Testis (tissue), 3 donors: ENCODE data around the gene KRT77. TPM values are rescaled to one million over a fixed set of nuclear protein-coding genes. Genes with fewer than 3 reads are reported as not detected.

ENCODE experiments used
- DNase-seq: peaks from one replicate; pipeline ENCODE4 v3.0.0-alpha.2; 2019
- H3K27ac ChIP-seq, 2 donors: fragments of 200-600 bp; sonication (generic); one replicate each; pipeline ENCODE4 v1.5.1; 2019
- H3K27me3 ChIP-seq: fragments of 200-600 bp; sonication (generic); one replicate; pipeline ENCODE4 v1.5.1; 2019
- H3K36me3 ChIP-seq: fragments of 200-600 bp; sonication (generic); one replicate; pipeline ENCODE4 v1.5.1; 2017; ENCODE audit warnings: low read depth; ENCODE audit errors: missing control alignments
- H3K4me1 ChIP-seq: fragments of 200-600 bp; sonication (generic); one replicate; pipeline ENCODE4 v1.5.1; 2019
- H3K4me3 ChIP-seq, 2 donors: fragments of 200-600 bp; sonication (generic); one replicate each; pipeline ENCODE4 v1.5.1; 2017 to 2019
- H3K9me3 ChIP-seq: fragments of 200-600 bp; sonication (generic); one replicate; pipeline ENCODE4 v1.5.1; 2017
- POLR2A ChIP-seq: fragments of 450-650 bp; IDR thresholded peaks from one replicate; pipeline ENCODE4 v1.6.1; 2017; ENCODE audit warnings: antibody characterized with exemption, mild to moderate bottlenecking, moderate library complexity
- WGBS, 2 donors: methylation state at CpG; one replicate each; pipeline ENCODE4 v1.1.5; 2018; 5-methylcytosine and 5-hydroxymethylcytosine counted together
- intact Hi-C: fragments of 100-400 bp; cut with DNase I; formaldehyde crosslinking; loops from one replicate; pipeline ENCODE4 v1.15.1; 2023; ENCODE audit warnings: low total_unique reads
- polyA plus RNA-seq: library from polyadenylated mRNA; stranded (reverse); fragments of 350-450 nt; fragmentation: Illumina TruSeq; extraction: RNeasy Lipid Tissue Mini Kit (QIAGEN cat#74804); gene quantifications from one replicate; pipeline ENCODE4 v1.2.3, GENCODE V29; 2014; ENCODE audit warnings: low read depth, low replicate concordance; ENCODE audit not compliant: insufficient read depth
- total RNA-seq, 2 donors: library from RNA; depleted of rRNA; stranded (reverse); fragments of >200 nt; gene quantifications; one replicate each; pipeline ENCODE4 v1.2.3, GENCODE V29; 2016
- TF ChIP-seq, protein P1 (sequence below), 3 experiments: fragments of 450-650 bp in 2 of 3; fragments of 200-600 bp in 1 of 3; sonication (generic) in 1 of 3; IDR thresholded peaks; one replicate each; pipeline ENCODE4 v1.5.1; 2016 to 2019; ENCODE audit warnings: antibody characterized with exemption in 3 of 3, mild to moderate bottlenecking in 2 of 3, moderate library complexity in 1 of 3

KRT77 gene
- total and polyA plus RNA-seq, 3 donors from 2014 or later: 0.33 to 0.74 TPM; not detected in 1

DNA sequence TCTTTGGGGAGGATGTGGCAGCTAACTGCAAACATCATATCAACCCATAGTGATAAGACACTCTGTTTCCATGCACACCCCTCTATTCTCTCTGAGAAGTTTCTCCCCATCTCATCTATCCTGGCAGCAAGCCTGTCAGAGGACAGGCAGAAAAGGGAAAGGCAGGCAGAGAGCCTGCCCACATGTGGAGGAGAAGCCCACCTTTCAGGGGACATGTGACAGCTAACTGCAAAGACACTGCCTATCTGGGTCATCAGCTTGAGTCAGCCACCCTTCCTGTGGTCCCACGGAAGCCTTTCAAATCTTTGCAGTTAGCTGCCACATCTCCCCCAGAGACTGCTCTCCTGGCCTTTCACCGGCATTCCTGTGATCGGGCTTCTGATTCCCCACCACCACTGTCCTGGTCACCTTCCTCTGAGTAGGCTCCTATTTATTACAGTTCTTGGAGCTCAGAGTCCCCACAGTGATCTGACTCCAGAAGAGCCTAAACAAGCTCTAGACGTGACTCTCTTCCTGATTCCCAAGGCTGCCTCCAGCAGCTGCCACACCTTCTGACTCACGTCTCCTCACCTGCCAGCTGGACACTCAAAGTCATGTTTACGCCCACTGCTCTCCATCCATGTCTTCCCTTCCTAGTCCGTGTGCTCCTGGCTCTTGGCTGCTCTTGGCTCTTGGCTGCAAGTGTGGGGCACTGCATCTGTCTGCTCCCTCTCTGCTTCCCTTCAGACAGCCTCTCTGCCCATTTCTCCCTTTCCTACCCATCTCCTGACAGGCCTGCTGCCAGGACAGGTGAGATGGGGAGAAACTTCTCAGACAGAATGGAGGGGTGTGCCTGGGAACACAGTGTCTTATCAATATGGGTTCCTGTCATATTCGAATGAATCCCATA is 15.6 kb downstream of the KRT77 start:
- no peaks in the 10 kb centered on the region for H3K27me3 ChIP-seq
- H3K4me1 ChIP-seq: peaks cover 8% of the 10 kb centered on the region
- H3K9me3 ChIP-seq: no peaks in the 10 kb centered on the region
- TF ChIP-seq, protein P1, sequence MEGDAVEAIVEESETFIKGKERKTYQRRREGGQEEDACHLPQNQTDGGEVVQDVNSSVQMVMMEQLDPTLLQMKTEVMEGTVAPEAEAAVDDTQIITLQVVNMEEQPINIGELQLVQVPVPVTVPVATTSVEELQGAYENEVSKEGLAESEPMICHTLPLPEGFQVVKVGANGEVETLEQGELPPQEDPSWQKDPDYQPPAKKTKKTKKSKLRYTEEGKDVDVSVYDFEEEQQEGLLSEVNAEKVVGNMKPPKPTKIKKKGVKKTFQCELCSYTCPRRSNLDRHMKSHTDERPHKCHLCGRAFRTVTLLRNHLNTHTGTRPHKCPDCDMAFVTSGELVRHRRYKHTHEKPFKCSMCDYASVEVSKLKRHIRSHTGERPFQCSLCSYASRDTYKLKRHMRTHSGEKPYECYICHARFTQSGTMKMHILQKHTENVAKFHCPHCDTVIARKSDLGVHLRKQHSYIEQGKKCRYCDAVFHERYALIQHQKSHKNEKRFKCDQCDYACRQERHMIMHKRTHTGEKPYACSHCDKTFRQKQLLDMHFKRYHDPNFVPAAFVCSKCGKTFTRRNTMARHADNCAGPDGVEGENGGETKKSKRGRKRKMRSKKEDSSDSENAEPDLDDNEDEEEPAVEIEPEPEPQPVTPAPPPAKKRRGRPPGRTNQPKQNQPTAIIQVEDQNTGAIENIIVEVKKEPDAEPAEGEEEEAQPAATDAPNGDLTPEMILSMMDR (IDR thresholded peaks at IDR 0.05): no peak
- TF ChIP-seq POLR2A: no peak
- no peak for DNase-seq
- H3K27ac ChIP-seq: no peak overlapping the region
- H3K36me3 ChIP-seq: no peaks in the 10 kb centered on the region
- H3K4me3 ChIP-seq: no peak overlapping the region
- 86 to 93% methylated on average over 8 of the region's 8 CpGs for WGBS, 2 donors
- intact Hi-C loops: no loop called here

DNA sequence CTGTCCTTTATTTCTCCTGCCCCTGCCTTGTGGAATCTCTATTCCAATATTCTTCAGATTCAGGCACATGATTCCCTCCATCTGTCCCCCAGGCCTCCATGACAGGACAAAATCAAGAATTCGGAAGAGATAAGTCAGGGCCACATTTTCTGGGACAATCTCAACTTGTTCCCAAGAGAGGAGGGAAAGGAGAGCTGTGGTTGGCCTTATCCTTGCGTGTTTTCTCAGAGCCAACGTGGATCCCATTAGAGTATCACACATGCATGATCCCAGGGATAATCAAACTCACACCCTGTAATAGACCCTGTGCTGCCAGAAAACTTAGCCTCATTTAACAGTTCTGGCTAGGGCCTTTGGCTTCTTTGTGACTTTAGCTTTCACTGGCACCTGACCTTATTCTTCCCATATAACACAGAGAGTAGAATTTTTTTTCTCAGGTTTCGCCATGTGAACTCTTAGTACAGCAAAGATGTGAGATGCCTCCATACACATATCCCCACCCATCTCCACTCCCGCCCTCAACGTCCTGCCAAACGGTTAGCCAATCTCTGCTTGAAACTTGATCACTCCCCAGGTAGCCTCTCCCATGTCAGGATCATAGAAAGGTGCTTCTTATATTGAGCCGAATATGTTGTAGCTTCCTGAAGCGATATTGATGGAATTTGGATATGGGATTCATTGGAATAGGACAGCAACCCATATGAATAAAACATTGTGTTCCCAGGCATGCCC is 16.4 kb downstream of the KRT77 start:
- WGBS, 2 donors: 84 to 87% methylated on average over 9 of the region's 9 CpGs

DNA sequence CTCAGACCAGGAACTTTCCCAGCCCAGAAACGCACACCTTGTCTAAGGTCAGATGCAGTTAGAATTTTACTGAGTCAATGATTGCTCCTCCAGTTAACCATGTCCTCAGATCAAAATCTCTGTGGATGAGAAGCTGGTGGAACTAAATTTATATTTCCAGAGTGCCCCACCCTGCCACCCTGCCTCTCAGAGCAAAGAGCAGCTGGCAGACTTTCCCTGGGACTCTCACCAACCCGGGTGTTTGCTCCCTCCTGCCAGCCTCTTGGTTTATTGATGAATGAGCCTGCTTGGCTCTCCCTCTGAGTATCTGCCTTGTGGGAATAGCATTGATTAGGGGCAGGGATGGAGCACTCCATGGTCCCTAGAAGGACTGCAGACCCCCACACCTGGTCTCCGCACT is 17.3 kb downstream of the KRT77 start:
- no peaks in the 10 kb centered on the region for H3K27me3 ChIP-seq
- H3K27ac ChIP-seq: no peak overlapping the region
- no peak overlapping the region for H3K4me3 ChIP-seq
- peaks cover 11% of the 10 kb centered on the region for H3K4me1 ChIP-seq
- no peaks in the 10 kb centered on the region for H3K36me3 ChIP-seq
- no peaks in the 10 kb centered on the region for H3K9me3 ChIP-seq
- WGBS, 2 donors: 90 to 94% methylated on average over 3 of the region's 3 CpGs
- TF ChIP-seq, protein P1 (IDR thresholded peaks at IDR 0.05): no peak
- intact Hi-C loops: no loop called here
- DNase-seq: no peak

More for the DNA sequence above, 16.4 kb downstream of the KRT77 start:
- no peaks in the 10 kb centered on the region for H3K36me3 ChIP-seq
- no peak for DNase-seq
- no peak overlapping the region for H3K27ac ChIP-seq
- H3K4me1 ChIP-seq: peaks cover 10% of the 10 kb centered on the region
- H3K27me3 ChIP-seq: no peaks in the 10 kb centered on the region
- no peak overlapping the region for H3K4me3 ChIP-seq
- intact Hi-C loops: no loop called here
- no peaks in the 10 kb centered on the region for H3K9me3 ChIP-seq
- TF ChIP-seq POLR2A: no peak
- TF ChIP-seq, protein P1 (IDR thresholded peaks at IDR 0.05): no peak

DNA sequence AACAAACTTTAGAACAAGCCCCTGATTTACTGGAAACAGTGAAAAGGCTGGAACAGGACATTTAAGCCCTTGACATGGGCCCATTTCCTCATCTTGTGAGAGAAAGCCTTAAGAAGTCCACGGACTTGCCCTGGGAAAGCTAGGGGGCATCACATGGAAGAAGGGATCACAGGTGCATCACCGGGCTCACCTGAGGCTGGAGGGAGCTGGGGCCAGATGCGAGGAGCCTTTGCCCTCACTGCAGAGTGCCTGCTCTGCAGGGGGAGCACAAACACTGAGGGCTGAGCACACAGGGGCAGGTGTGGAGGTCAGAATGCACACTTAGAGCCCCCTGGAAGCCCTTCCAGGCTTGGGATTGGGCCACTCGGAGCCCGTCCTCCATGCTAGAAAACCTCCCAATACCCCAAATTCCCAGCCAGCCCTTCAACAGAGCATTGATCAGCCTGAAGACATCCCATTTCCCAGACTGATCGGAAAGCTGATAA is 17.9 kb downstream of the KRT77 start:
- Histone ChIP-seq H3K4me3 (no peak overlapping the region), H3K27me3 (no peaks in the 10 kb centered on the region), H3K27ac (no peak overlapping the region), H3K9me3 (no peaks in the 10 kb centered on the region), H3K4me1 (peaks cover 5% of the 10 kb centered on the region), H3K36me3 (no peaks in the 10 kb centered on the region)
- DNase-seq: no peak
- no peak for TF ChIP-seq POLR2A
- 87 to 88% methylated on average over 5 to 6 of the region's 6 CpGs for WGBS, 2 donors
- intact Hi-C loops: no loop called here

DNA sequence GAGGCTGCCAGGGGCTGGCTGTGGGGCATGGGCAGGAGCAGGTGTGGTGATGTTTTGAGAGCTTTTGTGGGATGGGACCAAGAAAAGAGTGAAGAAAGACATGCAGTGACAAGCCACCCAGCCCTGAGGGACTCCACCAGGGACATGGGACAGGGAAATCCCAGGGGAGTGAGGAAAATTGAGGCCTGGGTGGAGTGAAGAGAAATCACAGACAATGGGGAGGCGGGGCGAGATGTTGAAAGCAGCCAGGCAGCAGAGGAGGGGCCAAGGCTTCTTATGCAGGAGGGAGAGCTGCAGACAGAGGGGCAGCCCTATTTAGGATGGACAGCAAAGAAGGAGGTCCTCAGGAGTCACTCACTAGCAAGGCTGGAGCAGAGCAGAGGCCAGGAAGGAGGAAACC is 18.9 kb downstream of the KRT77 start:
- intact Hi-C loops: no loop called here
- H3K4me1 ChIP-seq: peaks cover 5% of the 10 kb centered on the region
- H3K4me3 ChIP-seq: no peak overlapping the region
- H3K27me3 ChIP-seq: no peaks in the 10 kb centered on the region
- no peaks in the 10 kb centered on the region for H3K9me3 ChIP-seq
- no peak for DNase-seq
- no peaks in the 10 kb centered on the region for H3K36me3 ChIP-seq
- WGBS, 2 donors: 55 to 96% methylated on average over 2 of the region's 2 CpGs
- no peak for TF ChIP-seq POLR2A
- TF ChIP-seq, protein P1 (IDR thresholded peaks at IDR 0.05): no peak
- H3K27ac ChIP-seq: no peak overlapping the region
